ENCODE measurements around the gene POU4F3.

POU4F3 gene

DNA sequence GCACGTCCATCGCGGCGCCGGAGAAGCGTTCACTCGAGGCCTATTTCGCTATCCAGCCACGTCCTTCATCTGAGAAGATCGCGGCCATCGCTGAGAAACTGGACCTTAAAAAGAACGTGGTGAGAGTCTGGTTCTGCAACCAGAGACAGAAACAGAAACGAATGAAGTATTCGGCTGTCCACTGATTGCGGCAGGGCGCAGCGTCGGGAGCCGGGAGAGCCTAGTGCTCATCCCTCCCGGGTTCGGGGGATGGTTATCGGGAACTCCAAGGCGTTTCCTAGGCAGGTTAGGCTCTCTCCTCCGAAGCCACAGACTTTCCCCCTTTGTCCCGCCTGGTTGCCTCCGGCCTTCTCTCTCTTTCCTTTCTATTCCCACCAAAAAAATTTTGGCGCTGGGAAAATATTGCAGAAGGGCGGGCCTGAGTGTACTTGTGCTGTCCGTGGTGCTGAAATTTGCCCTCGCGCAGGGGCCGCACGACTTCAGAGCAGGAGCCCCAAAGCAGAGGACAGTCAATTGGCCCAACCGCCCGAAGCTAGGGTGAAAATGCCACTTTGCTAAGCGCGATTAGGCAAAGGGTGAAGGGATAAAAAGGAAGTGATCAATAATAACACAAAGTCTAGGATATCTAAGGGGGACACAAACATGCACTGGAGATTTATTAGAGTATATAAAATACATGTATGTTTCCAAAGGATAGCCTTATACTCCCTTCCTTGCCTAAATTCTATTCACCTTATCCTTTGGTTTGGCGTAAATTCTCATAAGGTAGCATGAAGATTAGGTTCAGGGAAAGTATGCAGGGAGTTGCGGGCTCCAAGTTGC, 1.8 kb downstream of the POU4F3 start:
- no peak for DNase-seq

DNA sequence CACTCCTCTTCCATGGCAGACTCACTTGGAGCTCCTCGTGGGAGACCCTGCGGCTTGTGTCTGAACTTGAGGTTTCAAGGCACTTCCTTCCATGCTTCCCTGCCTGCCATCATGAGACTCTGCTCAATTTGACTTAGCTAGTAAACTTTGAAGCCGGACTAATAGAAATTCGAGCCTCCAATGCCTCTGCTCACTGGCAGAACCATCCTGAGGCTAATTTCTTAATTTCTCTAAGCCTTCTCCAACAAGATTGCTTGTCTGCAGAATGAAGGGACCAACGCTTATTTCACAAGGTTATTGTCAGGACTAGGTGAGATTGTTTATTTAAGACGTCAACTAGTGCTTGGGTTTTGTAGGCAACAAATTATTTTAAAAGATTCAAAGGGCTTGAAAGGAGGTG, 3.2 kb downstream of the POU4F3 start:
- DNase-seq: no peak

DNA sequence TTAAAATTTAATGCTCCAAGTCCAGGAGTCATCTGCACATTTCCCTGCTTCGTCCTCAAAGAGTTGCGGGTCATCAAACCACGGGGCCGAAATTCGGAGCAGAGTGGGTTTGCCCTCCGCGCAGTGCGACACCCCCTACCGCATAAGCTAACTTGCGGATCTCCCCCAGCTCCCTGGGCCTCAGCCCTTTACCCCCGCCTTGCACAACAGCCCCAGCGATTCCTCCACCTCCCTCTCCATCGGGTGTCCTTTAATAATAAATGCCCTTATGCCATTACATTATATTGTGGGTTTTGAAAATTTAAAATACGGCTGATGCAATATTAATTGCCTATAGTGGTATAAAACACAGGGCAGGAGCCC, 3.9 kb downstream of the POU4F3 start:
- no peak for DNase-seq

DNA sequence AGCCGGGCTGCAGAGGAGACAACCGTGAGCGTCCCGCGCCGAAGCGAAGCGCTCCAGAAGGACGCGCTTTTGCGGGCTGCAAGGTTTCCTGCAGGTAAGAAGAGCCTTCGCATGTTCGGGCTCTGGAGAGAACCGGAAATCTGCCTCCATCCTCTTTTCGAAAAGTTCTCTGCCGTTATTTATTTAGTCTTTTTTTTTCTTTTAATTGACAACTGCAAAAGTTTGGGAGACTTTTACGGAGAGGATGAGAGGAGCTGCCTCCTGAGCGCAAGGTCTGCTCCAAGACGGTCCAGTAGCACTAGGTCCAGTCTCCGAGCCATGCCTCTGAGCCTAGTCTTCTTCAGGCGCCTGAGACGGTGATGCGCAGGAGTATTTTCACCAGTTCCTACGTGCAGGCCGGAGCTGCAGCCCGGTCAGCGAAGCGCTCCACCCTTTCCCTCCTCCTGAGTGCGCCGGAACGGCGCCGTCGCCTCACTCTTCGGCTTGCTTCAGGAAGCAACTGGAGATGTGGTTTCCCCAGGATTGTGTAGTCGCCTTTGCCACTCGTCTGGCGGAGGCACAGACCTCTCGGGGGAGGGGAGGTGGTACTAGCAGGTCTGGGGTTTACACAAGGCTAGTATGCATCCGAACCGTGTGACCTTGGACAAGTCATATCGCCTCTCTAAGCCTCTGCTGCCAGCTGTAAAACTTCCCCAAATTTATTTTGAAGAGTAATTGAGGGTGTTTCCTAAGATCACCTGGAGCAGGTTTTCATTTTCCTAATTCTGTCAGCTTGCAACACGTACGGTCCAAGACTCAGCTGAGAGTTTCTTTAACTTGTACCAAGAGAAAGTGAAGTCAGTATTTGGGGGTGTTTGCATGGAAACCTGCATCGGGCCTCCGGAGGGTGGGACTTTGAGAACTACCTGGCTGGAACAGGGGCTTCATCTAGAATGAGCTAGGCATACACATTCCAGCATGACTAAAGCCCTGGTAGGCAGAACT, 4.5 kb downstream of the POU4F3 start:
- no peak for DNase-seq

DNA sequence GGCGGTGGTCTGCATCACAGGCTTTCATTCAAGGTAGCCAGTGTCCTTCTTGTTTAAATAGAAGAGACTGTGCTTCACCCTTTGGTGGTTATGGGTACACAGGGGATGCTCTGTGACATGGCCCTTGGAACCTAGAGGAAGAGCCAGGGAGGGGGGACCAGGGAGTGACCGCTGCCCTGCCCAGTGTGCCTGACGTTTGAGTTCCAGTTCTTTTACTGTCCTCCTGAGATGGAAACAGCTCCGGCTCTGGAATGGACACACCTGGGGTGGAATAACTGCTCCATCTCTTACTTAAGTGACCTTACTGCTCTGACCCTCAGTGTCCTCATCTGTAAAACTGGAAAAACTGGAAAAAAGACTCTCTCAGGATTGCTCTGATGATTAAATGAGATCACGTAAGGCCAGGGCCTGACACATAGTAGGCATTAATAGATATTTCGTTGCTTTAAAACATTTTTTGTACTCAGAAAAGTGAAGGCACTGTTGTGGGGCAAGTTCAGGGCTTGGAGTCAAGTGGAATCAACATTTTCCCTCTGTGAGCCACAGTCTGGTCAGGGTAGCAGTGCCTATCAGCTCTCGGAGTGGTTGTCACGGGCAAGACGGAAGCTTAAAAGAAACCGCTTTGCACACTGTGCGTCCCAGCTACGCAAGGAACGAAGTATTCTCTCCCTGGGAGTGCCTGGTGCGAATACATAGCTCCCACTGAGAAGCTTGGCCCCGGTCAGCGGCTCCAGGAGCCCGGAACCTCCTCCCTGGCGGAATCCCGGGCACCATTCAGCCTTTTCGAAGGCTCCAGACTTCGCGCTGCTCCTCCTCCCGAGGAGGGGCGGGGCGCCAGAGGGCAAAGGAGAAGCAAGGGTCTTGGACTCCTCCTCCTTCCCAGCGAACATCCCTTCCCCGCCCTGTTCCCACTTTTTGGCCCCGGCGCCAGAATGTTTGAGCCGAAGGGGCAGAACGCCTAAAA, 5.8 kb downstream of the POU4F3 start:
- no peak for DNase-seq

DNA sequence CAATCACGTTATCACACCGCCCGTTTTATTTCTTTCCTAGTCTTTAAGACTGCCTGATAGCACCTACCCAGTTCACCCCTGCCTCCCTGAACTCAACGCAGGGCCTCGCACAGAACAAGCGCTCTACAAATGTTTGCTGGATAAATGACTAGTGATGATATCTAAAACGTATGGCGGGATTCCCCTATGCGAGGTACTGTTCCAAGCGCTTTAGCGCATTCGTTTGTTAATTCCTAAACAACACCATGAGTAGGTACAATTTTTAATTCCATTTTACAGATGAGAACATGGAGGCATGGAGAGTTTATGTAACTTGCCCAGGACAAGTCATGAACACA, 6.6 kb downstream of the POU4F3 start:
- DNase-seq: no peak

DNA sequence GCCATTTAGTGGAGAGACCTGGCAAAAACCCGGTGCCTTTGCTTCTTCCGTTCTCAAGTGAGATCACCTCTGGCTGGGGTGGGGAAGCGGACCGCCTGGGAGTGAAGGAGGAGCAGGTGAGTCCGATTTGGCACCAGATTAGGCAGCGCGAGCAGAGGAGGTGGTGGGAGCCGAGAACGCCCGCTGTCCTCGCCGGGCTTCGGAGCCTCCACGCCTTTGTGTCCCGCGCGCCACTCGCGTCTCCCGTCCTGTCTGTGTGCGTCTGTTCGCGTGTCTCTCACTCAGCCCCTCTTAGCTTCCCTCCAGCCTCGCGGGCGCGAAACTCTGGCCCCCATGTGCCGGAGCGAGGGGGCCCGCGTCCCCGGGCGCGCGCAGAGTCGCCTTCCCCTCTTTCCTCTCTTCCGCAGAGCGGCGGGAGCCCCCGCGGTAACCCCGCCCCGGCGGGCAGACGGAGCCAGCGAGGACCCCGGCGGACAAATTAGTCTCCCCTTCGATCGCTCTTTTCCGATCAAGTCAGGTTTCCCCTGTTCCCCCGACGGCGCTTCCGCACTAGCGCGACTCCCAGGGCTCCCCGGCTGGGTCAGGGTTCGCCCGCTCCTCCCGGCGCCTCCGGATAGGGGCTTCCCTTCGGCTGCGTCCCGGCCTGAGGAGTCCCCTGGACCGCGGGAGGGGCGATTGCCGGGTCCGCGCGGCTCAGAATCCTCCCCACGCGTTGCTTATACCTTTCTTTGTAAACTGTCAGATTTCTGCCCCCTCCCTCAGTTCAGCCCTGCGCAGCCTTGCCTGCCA, 7.1 kb downstream of the POU4F3 start:
- DNase-seq: no peak

DNA sequence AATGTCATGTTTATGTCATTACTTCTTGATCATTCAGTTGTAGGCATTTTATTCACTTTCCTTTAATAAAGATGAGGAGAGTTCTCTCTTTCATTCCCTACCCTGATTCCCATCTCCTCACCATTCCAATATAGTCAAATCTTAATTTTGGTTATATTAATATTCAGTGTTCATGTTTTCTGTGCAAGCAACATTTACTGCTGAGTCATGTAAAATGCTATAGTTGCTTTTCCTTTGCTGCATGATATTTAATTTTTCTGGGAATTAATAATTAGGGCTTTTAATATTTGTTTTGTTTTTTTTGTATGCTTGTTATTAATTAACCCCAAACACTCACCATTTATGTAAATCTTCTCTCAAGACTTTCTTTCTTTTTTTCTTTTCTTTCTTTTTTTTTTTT, 18.5 kb downstream of the POU4F3 start:
- DNase-seq: no peak

DNA sequence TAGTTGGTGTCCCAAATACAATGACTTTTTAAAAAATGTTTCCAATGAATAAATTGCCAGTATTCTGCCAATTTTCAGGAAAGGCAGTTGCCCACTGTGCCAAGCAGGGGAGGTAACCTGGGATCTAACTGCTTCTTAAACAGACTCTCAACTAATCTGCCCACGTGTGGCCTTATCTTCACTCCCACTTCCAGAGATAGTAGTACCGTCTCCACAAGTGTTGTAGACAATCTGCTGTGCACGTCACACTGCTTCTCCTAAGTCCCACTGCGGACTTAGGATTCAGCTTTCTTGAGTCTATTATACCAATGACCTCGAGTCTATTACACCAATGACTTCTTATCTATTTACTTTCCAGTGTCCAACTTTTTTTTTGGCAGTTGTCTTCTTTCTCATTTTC, 21.2 kb downstream of the POU4F3 start:
- no peak for DNase-seq

DNA sequence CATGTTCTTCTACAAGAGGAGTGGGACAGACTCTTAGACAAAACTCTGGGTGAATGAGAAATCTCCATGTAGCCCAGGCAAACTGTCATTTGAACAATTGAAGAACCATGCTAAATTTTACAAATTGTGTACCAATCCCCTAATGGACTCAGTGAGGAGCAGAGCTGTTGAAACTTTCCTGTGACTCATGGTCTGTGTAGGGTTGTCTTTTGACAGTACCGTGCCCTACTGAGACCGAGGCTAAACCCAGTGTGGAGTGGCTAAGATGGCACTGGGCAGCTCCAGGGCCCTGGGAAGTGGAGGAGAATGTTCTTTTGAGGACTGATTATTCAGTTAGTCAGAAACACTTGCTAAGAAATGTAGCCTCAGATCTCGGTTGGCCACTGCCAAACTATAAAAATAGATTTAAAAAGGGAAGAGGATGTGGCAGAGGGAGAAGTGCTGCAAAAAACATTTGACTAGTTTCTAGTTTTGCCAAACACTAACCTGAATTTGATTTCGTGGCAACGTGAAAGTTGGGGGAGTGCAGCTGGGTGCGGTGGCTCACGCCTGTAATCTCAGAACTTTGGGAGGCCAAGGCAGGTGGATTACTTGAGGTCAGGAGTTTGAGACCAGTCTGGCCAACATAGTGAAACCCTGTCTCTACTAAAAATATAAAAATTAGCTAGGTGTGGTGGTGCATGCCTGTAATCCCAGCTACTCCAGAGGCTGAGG, 24.7 kb downstream of the POU4F3 start:
- DNase-seq: no peak

DNA sequence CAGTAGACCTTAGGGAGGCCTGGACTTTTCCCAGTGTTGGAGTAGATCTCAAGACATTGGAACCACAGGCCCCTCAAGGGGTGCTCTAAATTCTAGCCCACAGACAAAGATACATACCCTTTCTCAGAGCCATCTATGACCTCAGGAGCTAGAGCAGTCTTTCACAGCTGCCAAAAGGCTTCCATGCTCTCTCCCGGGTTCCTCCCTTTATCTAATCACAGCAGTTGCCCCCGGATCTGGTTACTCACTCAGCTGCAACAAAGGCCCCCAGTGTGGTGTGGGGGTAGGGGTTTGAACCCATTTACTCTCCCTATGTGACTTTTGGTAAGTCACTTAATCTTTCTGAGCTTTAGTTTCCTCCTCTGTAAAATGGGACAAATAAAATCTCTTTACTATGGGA, 27.0 kb downstream of the POU4F3 start:
- no peak for DNase-seq

DNA sequence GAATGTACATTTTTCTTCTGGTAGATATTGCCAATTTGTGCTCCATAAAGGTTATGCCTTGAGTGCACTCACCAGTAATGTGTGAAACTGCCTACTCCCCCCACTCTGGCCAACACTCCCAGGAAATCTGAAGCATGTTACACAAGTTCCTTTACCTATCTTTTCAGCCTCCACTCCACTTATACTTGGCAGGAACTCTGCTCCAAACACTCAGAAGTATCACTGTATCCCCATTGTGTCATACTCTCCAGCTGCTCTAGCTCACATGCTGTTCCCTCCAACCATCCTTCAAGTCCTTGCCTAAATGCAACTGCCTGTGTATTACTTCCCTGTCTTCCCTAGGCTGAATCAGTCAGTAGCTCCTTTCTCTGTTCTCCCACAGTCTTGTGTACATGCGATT, 28.3 kb downstream of the POU4F3 start:
- no peak for DNase-seq

DNA sequence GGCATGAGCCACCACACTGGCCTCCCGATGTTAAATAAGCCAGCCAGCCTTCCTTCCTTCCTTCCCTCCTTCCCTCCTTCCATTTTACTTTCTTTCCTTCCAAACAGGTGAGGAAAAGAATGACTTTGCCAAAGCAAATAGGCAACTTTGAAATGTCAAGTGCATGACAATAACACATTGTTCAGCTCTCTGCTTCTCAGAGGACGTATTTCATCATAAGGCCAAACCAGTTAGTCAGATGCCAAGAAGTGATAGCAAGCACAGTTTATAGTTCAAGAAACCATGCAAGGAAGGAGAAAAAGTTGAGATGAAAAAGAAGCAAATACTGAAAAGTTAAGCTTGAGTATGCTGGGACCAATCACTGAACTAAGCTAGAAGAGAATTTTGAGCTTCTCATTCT, 29.5 kb downstream of the POU4F3 start:
- no peak for DNase-seq

DNA sequence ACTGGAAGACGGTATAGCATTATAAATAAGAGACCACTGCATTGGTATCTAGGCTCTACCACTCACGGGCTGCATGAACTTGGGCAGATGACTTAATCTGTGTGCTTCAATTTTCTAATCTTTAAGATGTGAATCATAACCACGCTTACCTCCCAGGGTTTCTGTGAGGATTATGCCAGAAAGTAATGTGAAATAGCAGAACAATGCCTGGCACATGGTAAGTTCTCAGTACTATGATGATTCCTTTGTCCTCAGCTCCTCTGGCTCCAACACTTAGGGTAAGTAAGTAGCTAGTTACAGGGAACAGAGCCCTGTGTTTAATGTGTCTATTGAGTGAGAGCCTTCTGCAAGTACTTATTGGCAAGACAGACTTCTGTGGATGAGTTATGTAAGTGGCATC, 31.1 kb downstream of the POU4F3 start:
- no peak for DNase-seq

DNA sequence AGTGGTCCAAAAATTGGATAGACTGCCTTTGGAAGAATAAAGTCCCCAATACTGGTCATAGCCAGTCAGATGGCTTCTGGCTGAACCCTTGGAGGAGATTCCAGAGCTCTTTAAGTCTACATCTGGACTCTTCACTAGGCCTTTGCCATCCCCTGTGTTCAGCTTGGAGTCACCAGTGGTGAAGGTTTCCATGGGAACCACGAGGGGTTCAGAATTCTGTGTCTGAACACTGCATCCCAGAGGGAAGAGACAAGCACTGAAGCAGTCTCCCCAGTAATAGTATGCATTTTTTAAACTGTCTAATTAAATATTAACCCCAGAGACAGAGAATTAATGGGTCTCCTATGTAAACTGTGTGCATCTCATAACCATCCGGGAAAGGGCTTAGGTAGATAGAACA, 38.2 kb downstream of the POU4F3 start:
- no peak for DNase-seq

DNA sequence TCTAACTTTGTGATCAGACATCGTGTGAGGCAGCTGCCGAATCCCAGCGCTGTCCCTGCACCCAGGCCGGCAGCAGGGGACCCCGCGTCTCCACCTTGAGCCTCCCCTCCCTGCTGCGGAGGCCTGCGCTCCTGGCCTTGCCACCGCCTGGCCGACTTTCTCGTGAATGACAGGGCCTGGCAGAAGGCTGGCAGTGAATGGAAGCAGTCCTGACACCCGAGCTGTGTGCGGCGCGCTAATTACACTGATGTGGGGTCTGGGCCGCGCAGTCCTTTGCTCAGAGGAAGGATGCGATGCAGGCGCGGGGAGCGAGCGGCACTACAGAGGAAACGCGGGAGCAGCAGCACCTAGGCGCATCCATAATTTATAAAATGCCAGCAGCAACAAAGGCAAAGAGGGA, 40.3 kb downstream of the POU4F3 start:
- DNase-seq: no peak

DNA sequence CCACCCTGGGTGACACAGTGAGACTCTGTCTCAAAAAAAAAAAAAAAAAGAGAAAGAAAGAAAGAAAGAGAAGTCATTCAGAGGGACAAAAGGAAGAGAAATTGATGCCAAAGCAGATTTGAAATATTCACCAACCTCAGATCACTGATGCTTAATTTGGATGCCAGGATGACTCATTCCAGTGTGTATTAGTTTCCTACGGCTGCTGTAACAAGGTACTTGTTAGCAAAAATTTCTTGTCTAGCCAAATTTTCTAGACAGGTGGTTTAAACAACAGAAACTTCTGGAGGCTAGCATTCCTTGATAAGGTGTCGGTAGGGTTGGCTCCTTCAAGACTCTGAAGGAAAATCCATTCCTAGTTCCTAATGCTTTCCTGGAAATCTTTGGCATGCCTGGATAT, 42.1 kb downstream of the POU4F3 start:
- DNase-seq: no peak

DNA sequence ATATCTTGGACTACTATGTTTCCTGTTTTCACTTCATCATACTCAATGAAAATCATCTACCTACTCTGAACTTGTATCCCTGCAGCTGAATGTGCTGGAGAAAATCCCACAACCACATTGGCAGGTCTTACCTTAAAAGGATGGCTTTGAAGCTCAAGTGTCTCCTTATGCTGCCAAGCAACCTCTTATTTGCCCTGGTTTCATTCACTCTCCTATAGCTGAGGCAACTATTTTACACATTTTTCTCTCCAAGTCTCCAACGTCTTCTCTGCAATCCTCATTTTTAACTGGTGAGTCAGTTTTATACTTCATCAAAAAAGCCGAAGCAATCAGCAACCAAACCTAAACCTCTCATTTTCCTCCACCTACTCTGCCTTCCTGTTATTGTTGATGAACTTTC, 49.7 kb downstream of the POU4F3 start:
- no peak for DNase-seq

DNA sequence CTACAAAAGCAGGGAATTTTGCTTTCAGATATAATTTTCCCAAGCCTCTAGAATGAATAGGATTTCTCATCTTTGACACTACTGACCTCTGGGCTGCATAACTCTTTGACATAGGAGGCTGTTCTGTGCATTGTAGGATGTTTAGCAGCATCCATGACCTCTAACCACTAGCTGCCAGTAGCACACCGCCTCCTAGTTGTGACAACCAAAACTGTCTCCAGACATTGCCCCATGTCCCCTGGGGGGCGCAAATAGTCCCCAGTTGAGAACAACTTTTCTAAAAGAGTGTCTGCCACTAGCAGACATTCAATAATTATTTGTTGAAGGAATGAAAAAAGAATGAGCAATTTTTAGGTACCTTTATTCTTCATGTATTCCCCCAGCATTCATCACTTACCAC, 51.8 kb downstream of the POU4F3 start:
- no peak for DNase-seq
